AG10803 (cell line): Measurements from ENCODE around the gene ABCF3.

Experiments used
- DNase-seq: peaks from one replicate; pipeline ENCODE4 v3.0.0; 2010; ENCODE audit warnings: low read depth
- H3K4me3 ChIP-seq: 2 replicates; pipeline ENCODE4 v1.5.1; 2011; ENCODE audit warnings: mild to moderate bottlenecking, low read length, control low read depth
- CTCF ChIP-seq: conservative IDR thresholded peaks from 2 replicates; pipeline ENCODE4 v1.5.1; 2011; ENCODE audit warnings: mild to moderate bottlenecking, low read length, control low read depth, inconsistent platforms

The ABCF3 gene

GRCh38 chr3:184166671-184167070 lies 19.3 kb upstream of the ABCF3 start:
- DNase-seq = no peak
- TF ChIP-seq CTCF = no peak
- no peak overlapping the region for H3K4me3 ChIP-seq

GRCh38 chr3:184167786-184168185 lies 18.2 kb upstream of the ABCF3 start:
- H3K4me3 ChIP-seq = no peak overlapping the region
- TF ChIP-seq CTCF = no peak
- DNase-seq = no peak

- H3K4me3 ChIP-seq = no peak overlapping the region
- no peak for TF ChIP-seq CTCF
- DNase-seq = peak; percentile 62
Observed at GRCh38 chr3:184168363-184169120, 17.5 kb upstream of the ABCF3 start.

GRCh38 chr3:184169896-184170875 lies 15.8 kb upstream of the ABCF3 start:
- TF ChIP-seq CTCF = no peak
- H3K4me3 ChIP-seq = no peak overlapping the region
- no peak for DNase-seq

- no peak for DNase-seq
- no peak overlapping the region for H3K4me3 ChIP-seq
- no peak for TF ChIP-seq CTCF
Observed at GRCh38 chr3:184171562-184171961, 14.4 kb upstream of the ABCF3 start.

GRCh38 chr3:184172681-184173373 lies 13.2 kb upstream of the ABCF3 start:
- TF ChIP-seq CTCF = no peak

More at GRCh38 chr3:184172681-184173373, 13.2 kb upstream of the ABCF3 start:
- peak; percentile 92 for DNase-seq
- H3K4me3 ChIP-seq = no peak overlapping the region
